Measurements from ENCODE around the gene ITGB3BP.
"Not testable (repeated sequence)": the region's sequence is repeated elsewhere in the genome, so short reads cannot be mapped to it uniquely, and the experiment has no call there.

The ITGB3BP gene, protein sequence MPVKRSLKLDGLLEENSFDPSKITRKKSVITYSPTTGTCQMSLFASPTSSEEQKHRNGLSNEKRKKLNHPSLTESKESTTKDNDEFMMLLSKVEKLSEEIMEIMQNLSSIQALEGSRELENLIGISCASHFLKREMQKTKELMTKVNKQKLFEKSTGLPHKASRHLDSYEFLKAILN

DNA sequence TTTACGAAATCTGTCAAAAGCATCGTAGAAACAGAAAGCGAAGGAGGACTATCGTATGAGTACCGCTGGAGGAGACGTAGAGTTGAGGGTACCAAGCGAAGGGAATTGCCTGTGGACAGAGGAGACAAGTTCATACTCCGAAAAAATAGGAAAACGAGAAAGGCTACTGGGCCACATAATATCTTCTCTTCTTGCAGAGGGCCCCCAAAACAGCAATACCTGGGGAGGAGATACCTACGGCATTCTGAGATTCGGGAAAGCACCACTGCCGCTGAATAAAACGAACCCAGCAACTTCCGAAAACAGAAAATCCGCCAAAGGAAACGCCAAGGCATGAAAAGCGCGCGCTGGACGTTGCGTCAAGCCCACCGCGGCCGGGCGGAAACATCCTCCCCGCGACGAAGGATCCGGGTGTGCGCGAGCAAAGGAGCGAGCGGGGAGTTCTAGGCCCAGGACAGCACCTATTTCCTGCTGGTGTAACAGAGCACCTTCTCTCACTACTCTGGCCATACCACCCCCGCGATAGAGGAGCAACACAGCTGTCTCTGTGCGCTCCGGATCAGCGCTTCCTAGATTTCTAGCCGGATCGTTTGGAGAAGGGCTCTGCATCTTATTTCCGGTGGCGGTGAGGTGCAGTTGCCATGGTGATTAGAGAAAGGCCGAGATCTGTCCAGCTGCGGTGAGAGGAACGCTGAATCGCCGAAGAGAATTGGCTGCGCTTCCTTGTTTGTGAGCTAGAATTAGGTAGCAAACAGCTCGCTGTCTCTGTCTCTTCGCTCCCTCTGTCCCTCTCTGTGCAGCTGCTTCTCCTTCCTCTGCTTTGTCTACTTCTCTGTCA lies at the start of gene ITGB3BP, which contains the start of gene EFCAB7:
Gene ITGB3BP (minus strand): TSS at position 335 of the 838 bp plus-strand sequence. CDS start 92 bp downstream, at position 243.
Gene EFCAB7 (plus strand): TSS at position 635 of the 838 bp plus-strand sequence. CDS start 2,048 bp downstream, outside the sequence.
- Histone ChIP-seq H3K4me1 (peaks cover 3% of the 10 kb centered on the region), H3K4me2 (ENCODE audit: low read length) (peak within 1 kb of the TSS; percentile 80), H3K36me3 (ENCODE audit: control insufficient read depth, insufficient read depth, low read length) (no peaks in the 10 kb centered on the region), H2AFZ (peak within 1 kb of the TSS; percentile 78), H3K4me3 (ENCODE audit: low read depth, low read length) (peak within 1 kb of the TSS; percentile 96), H3K9ac (no peak within 1 kb of the TSS), H3K27ac (peak within 1 kb of the TSS; percentile 88), H3K79me2 (peaks cover 4% of the 10 kb centered on the region), H3K9me3 (ENCODE audit: control insufficient read depth, low read length) (no peaks in the 10 kb centered on the region), H3K27me3 (ENCODE audit: control insufficient read depth, insufficient read depth, low read length) (no peaks in the 10 kb centered on the region)
- TF ChIP-seq, protein P1, sequence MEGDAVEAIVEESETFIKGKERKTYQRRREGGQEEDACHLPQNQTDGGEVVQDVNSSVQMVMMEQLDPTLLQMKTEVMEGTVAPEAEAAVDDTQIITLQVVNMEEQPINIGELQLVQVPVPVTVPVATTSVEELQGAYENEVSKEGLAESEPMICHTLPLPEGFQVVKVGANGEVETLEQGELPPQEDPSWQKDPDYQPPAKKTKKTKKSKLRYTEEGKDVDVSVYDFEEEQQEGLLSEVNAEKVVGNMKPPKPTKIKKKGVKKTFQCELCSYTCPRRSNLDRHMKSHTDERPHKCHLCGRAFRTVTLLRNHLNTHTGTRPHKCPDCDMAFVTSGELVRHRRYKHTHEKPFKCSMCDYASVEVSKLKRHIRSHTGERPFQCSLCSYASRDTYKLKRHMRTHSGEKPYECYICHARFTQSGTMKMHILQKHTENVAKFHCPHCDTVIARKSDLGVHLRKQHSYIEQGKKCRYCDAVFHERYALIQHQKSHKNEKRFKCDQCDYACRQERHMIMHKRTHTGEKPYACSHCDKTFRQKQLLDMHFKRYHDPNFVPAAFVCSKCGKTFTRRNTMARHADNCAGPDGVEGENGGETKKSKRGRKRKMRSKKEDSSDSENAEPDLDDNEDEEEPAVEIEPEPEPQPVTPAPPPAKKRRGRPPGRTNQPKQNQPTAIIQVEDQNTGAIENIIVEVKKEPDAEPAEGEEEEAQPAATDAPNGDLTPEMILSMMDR (IDR thresholded peaks at IDR 0.05), result no peak

DNA sequence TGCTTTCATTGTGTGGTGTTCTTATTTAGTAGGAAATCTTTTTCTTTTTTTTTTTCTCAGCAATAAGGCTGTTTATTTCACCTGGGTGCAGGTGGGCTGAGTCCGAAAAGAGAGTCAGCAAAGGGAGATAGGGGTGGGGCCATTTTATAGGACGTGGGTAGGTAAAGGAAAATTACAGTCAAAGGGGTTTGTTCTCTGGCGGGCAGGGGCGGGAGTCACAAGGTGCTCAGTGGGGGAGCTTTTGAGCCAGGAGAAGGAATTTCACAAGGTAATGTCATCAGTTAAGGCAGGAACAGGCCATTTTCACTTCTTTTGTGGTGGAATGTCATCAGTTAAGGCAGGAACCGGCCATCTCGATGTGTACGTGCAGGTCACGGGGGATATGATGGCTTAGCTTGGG lies 49.7 kb upstream of the ITGB3BP start:
- not testable (repeated sequence) for H3K9me3 ChIP-seq (ENCODE audit: control insufficient read depth, low read length); H3K4me3 ChIP-seq (ENCODE audit: low read depth, low read length); H3K4me2 ChIP-seq (ENCODE audit: low read length); H2AFZ ChIP-seq; H3K4me1 ChIP-seq; H3K79me2 ChIP-seq; H3K27me3 ChIP-seq (ENCODE audit: control insufficient read depth, insufficient read depth, low read length); H3K27ac ChIP-seq; H3K36me3 ChIP-seq (ENCODE audit: control insufficient read depth, insufficient read depth, low read length); H3K9ac ChIP-seq

DNA sequence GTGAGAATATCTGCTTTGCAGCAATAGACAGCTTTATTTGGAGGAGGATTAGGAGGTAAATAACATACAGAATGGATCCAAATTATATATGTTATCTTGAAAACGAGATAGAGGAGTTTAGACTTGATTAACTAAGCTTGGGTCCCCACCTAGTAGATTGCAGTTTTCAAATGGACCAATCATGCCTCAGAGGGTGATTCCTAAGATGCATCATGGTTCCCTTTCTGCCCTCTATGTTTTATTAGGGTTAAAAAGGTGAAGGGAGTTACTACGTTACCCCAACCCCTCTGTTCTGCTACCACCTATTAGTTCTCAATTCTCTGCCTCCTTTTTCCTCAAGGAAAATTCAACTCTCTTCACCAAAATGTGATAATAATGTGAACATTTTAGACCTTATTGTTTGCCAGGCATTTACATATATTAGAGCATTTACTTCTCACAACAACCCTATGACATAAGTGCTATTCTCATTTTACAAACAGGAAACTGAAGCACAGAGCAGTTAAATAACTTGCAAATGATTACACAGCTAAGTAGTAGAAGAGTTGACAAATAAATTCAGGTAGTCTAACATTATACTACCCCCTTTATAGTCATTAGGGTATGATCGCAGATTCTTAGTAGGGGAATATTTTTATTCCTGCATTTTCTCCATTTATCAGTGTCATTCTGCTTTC lies 46.8 kb upstream of the ITGB3BP start:
- TF ChIP-seq, protein P1 (IDR thresholded peaks at IDR 0.05), result no peak
- no peak overlapping the region for H2AFZ ChIP-seq
- H3K4me3 ChIP-seq (ENCODE audit: low read depth, low read length), result no peak overlapping the region
- H3K9me3 ChIP-seq (ENCODE audit: control insufficient read depth, low read length), result no peaks in the 10 kb centered on the region
- H3K79me2 ChIP-seq, result no peaks in the 10 kb centered on the region
- H3K4me2 ChIP-seq (ENCODE audit: low read length), result no peak overlapping the region
- H3K4me1 ChIP-seq, result no peaks in the 10 kb centered on the region
- no peaks in the 10 kb centered on the region for H3K36me3 ChIP-seq (ENCODE audit: control insufficient read depth, insufficient read depth, low read length)
- H3K27ac ChIP-seq, result no peak overlapping the region
- no peak overlapping the region for H3K9ac ChIP-seq
- no peaks in the 10 kb centered on the region for H3K27me3 ChIP-seq (ENCODE audit: control insufficient read depth, insufficient read depth, low read length)

DNA sequence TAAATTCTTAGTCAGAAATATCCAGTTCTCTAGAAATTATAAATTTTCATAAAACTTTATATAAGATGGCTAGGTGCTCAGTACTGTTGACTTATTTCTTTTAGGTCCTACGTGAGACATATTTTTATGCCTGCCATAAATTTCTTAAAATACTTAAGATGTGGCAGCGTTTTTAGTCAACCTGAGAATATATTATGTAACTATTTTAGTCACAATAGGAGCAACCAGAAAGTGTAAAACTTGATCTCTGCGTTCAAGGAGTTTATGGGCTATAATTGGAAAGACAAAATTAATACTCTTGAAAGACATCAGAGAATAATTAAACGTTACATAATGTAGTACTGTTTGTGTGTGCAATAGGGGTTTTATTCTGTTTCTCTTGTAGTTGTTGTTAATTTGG lies 46.0 kb upstream of the ITGB3BP start:
- Histone ChIP-seq H3K9ac (no peak overlapping the region), H3K36me3 (ENCODE audit: control insufficient read depth, insufficient read depth, low read length) (no peaks in the 10 kb centered on the region), H3K79me2 (no peaks in the 10 kb centered on the region), H3K9me3 (ENCODE audit: control insufficient read depth, low read length) (no peaks in the 10 kb centered on the region), H3K4me3 (ENCODE audit: low read depth, low read length) (no peak overlapping the region), H3K4me1 (no peaks in the 10 kb centered on the region), H2AFZ (no peak overlapping the region), H3K27ac (no peak overlapping the region), H3K4me2 (ENCODE audit: low read length) (no peak overlapping the region), H3K27me3 (ENCODE audit: control insufficient read depth, insufficient read depth, low read length) (no peaks in the 10 kb centered on the region)
- TF ChIP-seq, protein P1 (IDR thresholded peaks at IDR 0.05), result no peak

DNA sequence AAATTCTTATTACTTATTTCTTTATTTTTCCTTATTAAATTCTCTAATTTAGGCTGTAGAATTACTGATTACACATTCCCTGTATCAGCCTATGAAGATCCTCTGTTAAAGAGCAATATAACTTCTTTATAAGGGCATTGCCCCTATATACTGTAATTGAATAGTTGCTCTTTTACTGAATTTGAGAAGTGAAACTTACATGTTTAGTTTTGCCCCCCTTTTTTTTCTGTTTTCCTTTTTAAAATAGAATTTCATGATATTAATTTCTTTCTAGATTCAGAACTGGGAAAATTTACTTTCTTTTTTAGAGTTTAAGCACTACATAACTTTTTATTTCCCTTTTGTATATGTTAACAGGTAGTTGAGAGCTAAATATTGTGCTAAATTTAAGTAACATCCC lies 40.7 kb upstream of the ITGB3BP start:
- Histone ChIP-seq H3K4me3 (ENCODE audit: low read depth, low read length) (no peak overlapping the region), H2AFZ (no peak overlapping the region), H3K27me3 (ENCODE audit: control insufficient read depth, insufficient read depth, low read length) (no peaks in the 10 kb centered on the region), H3K79me2 (no peaks in the 10 kb centered on the region), H3K4me2 (ENCODE audit: low read length) (no peak overlapping the region), H3K27ac (no peak overlapping the region), H3K9ac (no peak overlapping the region), H3K36me3 (ENCODE audit: control insufficient read depth, insufficient read depth, low read length) (no peaks in the 10 kb centered on the region), H3K9me3 (ENCODE audit: control insufficient read depth, low read length) (no peaks in the 10 kb centered on the region), H3K4me1 (no peaks in the 10 kb centered on the region)
- TF ChIP-seq, protein P1 (IDR thresholded peaks at IDR 0.05), result no peak

Measured in parathyroid adenoma (tissue), 2 donors.